Measurements from ENCODE around the gene TRAP1. TPM values are rescaled to one million over a fixed set of nuclear protein-coding genes. Genes with fewer than 3 reads are reported as not detected.

Gene TRAP1
- total RNA-seq, 4 donors from 2014 or later, result 31.8 to 231 (median 57.1) TPM

DNA sequence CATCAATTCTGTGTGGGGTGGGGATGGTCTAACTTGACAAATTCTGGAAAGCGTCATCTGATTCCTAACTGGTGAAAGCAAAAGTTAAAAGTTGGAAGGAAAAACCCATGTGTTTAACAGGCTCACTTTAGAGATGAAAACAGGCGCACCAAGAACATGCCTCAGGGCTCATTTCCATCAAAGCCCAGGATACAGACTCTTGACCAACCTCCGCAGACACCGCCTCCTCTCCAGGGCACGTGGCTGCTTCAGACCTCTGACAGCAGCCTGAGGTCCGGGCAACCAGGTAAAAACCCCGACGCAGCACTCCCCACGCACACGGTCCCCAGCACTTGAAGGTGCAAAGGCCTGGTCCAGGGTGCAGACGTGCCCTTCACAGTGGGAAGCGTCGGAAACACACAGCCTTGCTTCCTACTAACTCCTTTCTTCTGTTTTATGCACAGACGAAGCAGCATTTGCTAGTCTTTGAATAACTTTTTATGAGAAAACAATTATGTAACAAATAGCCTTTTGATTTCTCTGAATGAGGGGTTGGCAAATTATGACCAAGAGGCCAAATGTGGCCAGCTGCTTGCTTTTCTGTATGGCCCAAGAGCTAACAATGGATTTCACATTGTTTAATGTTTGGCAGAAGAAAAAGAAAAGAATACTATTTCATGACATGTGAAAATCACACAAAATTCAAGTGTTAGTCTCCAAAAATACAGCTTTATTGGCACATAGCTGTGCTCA, 44.2 kb upstream of the TRAP1 start:
- Histone ChIP-seq H3K27ac (no peak overlapping the region), H3K4me3 (no peak overlapping the region), H3K27me3 (no peaks in the 10 kb centered on the region), H3K9me3 (no peaks in the 10 kb centered on the region), H3K36me3 (peaks cover 0 to 63% (median 24%) of the 10 kb centered on the region in 4 donors), H3K4me1 (no peaks in the 10 kb centered on the region)
- intact Hi-C loops (cut with DNase I; ENCODE audit: low total_unique reads) (no loop called here), in situ Hi-C loops (cut with MboI; ENCODE audit: low pct_ligation_motif_present in 1 of 4, low pct_unique_long_range_greater_than_20kb in 1 of 4, low sequenced_read_pairs in 3 of 4) (no loop called here)
- DNase-seq, result no peak
- WGBS, 2 donors (ENCODE audit: low coverage in 1 of 2), result 90% methylated on average over 5 to 13 of the region's 14 CpGs
- TF ChIP-seq, protein P1, sequence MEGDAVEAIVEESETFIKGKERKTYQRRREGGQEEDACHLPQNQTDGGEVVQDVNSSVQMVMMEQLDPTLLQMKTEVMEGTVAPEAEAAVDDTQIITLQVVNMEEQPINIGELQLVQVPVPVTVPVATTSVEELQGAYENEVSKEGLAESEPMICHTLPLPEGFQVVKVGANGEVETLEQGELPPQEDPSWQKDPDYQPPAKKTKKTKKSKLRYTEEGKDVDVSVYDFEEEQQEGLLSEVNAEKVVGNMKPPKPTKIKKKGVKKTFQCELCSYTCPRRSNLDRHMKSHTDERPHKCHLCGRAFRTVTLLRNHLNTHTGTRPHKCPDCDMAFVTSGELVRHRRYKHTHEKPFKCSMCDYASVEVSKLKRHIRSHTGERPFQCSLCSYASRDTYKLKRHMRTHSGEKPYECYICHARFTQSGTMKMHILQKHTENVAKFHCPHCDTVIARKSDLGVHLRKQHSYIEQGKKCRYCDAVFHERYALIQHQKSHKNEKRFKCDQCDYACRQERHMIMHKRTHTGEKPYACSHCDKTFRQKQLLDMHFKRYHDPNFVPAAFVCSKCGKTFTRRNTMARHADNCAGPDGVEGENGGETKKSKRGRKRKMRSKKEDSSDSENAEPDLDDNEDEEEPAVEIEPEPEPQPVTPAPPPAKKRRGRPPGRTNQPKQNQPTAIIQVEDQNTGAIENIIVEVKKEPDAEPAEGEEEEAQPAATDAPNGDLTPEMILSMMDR (IDR thresholded peaks at IDR 0.05), result no peak
- TF ChIP-seq POLR2AphosphoS5 (IDR thresholded peaks at IDR 0.05), result no peak
- no peak for TF ChIP-seq POLR2A (IDR thresholded peaks at IDR 0.05)
- TF ChIP-seq EP300 (IDR thresholded peaks at IDR 0.05; ENCODE audit: low read depth), result no peak

DNA sequence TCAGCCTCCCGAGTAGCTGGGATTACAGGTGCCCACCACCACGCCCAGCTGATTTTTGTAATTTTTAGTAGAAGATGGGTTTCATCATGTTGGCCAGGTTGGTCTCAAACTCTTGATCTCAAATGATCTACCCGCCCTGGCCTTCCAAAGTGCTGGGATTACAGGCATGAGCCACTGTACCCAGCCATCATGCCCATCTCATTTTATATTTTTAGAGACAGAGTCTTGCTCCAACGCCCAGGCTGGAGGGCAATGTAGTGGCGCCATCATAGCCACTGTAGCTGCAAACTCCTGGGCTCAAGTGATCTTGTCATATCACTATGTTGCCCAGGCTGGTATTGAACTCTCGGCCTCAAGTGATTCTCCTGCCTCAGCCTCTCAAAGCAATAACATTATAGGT, 43.2 kb upstream of the TRAP1 start:
- Histone ChIP-seq H3K4me3 (no peak overlapping the region), H3K4me1 (no peaks in the 10 kb centered on the region), H3K27ac (no peak overlapping the region), H3K36me3 (peaks cover 0 to 64% (median 24%) of the 10 kb centered on the region in 4 donors), H3K9me3 (no peaks in the 10 kb centered on the region), H3K27me3 (no peaks in the 10 kb centered on the region)
- no peak for DNase-seq
- intact Hi-C loops (cut with DNase I; ENCODE audit: low total_unique reads), result no loop called here
- TF ChIP-seq POLR2A (IDR thresholded peaks at IDR 0.05), result no peak
- no peak for TF ChIP-seq POLR2AphosphoS5 (IDR thresholded peaks at IDR 0.05)
- no peak for TF ChIP-seq EP300 (IDR thresholded peaks at IDR 0.05; ENCODE audit: low read depth)
- TF ChIP-seq, protein P1 (IDR thresholded peaks at IDR 0.05), result no peak
- in situ Hi-C loops (cut with MboI; ENCODE audit: low pct_ligation_motif_present in 1 of 4, low pct_unique_long_range_greater_than_20kb in 1 of 4, low sequenced_read_pairs in 3 of 4), result no loop called here
- 92% methylated on average over 6 of the region's 6 CpGs; no CpG with 5 or more reads in 1 of the 2 donors for WGBS, 2 donors (ENCODE audit: low coverage in 1 of 2)

DNA sequence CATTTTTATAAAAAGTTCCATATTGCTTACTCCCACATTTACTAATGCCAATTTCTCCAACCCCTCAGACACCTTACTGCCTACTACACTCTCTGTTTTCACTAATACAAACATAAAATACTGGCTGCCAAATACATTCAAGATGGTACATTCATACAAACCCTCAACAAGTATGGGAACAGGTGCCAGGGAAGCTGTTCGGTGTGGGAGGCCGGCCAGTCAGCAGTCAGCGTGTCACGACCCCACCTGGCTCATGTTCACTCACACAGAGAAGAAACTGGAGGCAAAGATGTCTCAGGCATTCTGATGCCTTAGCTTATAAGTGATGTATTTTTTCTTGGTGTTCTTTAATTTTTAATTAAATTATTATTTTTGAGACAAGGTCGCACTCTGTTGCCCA, 42.4 kb upstream of the TRAP1 start:
- Histone ChIP-seq H3K27ac (no peak overlapping the region), H3K9me3 (no peaks in the 10 kb centered on the region), H3K27me3 (no peaks in the 10 kb centered on the region), H3K4me1 (no peaks in the 10 kb centered on the region), H3K4me3 (no peak overlapping the region), H3K36me3 (peaks cover 0 to 63% (median 22%) of the 10 kb centered on the region in 4 donors)
- DNase-seq, result no peak
- intact Hi-C loops (cut with DNase I; ENCODE audit: low total_unique reads), result loop anchor here (10.0 kb wide), 1 partner anchor 115 kb away; no protein-coding TSS in a partner anchor
- TF ChIP-seq EP300 (IDR thresholded peaks at IDR 0.05; ENCODE audit: low read depth), result no peak
- TF ChIP-seq POLR2AphosphoS5 (IDR thresholded peaks at IDR 0.05), result no peak
- no peak for TF ChIP-seq POLR2A (IDR thresholded peaks at IDR 0.05)
- TF ChIP-seq, protein P1 (IDR thresholded peaks at IDR 0.05), result no peak
- in situ Hi-C loops (cut with MboI; ENCODE audit: low pct_ligation_motif_present in 1 of 4, low pct_unique_long_range_greater_than_20kb in 1 of 4, low sequenced_read_pairs in 3 of 4), result no loop called here
- 80 to 92% methylated on average over 1 to 5 of the region's 5 CpGs for WGBS, 2 donors (ENCODE audit: low coverage in 1 of 2)

DNA sequence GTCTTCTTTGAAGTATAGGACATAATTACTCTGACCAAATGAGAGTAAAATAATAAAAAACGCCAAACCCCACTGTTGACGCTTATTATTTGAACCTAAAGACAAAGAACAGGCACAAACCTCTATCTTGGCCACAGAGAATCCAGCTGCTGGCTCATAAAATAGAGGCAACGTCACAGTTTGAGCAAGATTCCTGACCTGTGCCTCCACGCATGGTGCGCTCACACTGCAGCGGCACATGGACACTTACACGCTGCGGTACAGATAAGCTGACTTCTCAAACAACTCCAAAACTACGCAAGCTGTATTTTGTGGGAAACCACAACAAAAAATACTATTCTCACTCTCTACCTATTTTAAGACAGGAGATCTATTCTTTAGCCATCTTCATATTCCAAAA, 38.8 kb upstream of the TRAP1 start:
- H3K27me3 ChIP-seq, result no peaks in the 10 kb centered on the region
- H3K4me1 ChIP-seq, result no peaks in the 10 kb centered on the region
- intact Hi-C loops (cut with DNase I; ENCODE audit: low total_unique reads), result loop anchor here (10.0 kb wide), 1 partner anchor 119 kb away; no protein-coding TSS in a partner anchor
- no peak for TF ChIP-seq POLR2AphosphoS5 (IDR thresholded peaks at IDR 0.05)
- H3K9me3 ChIP-seq, result no peaks in the 10 kb centered on the region
- H3K36me3 ChIP-seq, result peaks cover 0 to 46% (median 17%) of the 10 kb centered on the region in 4 donors
- in situ Hi-C loops (cut with MboI; ENCODE audit: low pct_ligation_motif_present in 1 of 4, low pct_unique_long_range_greater_than_20kb in 1 of 4, low sequenced_read_pairs in 3 of 4), result no loop called here
- WGBS, 2 donors (ENCODE audit: low coverage in 1 of 2), result 81 to 82% methylated on average over 9 of the region's 9 CpGs
- H3K4me3 ChIP-seq, result no peak overlapping the region
- H3K27ac ChIP-seq, result no peak overlapping the region
- no peak for DNase-seq

Measured in transverse colon (tissue), 4 donors.